Measurements from ENCODE around the gene RAB8B.

- TF ChIP-seq POLR2AphosphoS5 (IDR thresholded peaks at IDR 0.05; ENCODE audit: low read depth, low read length) (no peak), SIN3A (IDR thresholded peaks at IDR 0.05; ENCODE audit: borderline replicate concordance, insufficient read depth, low read length) (no peak), TAF1 (IDR thresholded peaks at IDR 0.05; ENCODE audit: borderline replicate concordance, insufficient read depth, low read length) (no peak)
Measured at GRCh38 chr15:63238796-63239195, 49.4 kb downstream of the RAB8B start.
